Superior temporal gyrus (tissue), 1 donor: ENCODE results near the gene SDCBP2.
A peak's percentile ranks its signal among the peaks of the same experiment; 100 is the strongest.

ENCODE experiments used
- DNase-seq: peaks from one replicate; pipeline ENCODE4 v3.0.0-alpha.2; 2016; ENCODE audit errors: extremely low spot score

SDCBP2 gene

GRCh38 chr20:1297486-1297885 is 31.5 kb downstream of the SDCBP2 start:
- DNase-seq: no peak

GRCh38 chr20:1296922-1297321 is 32.0 kb downstream of the SDCBP2 start:
- DNase-seq: no peak

GRCh38 chr20:1296117-1296610 is 32.8 kb downstream of the SDCBP2 start:
- no peak for DNase-seq

- DNase-seq: no peak
Observed at GRCh38 chr20:1295276-1295930, 33.5 kb downstream of the SDCBP2 start.

GRCh38 chr20:1294497-1294896 is 34.4 kb downstream of the SDCBP2 start:
- DNase-seq: no peak

GRCh38 chr20:1293641-1294379 is 35.1 kb downstream of the SDCBP2 start:
- DNase-seq: no peak

- DNase-seq: no peak
Observed at GRCh38 chr20:1292620-1293019, 36.3 kb downstream of the SDCBP2 start.

- peak; percentile 73 for DNase-seq
Observed at GRCh38 chr20:1291191-1291741, 37.7 kb downstream of the SDCBP2 start.

GRCh38 chr20:1287787-1288569 is 41.0 kb downstream of the SDCBP2 start:
- DNase-seq: peak; percentile 5

GRCh38 chr20:1287306-1287705 is 41.6 kb downstream of the SDCBP2 start:
- peak; percentile 9 for DNase-seq

GRCh38 chr20:1286267-1287024 is 42.5 kb downstream of the SDCBP2 start:
- no peak for DNase-seq

- DNase-seq: peak; percentile 6
Observed at GRCh38 chr20:1283522-1284510, 45.1 kb downstream of the SDCBP2 start.

GRCh38 chr20:1282966-1283365 is 46.0 kb downstream of the SDCBP2 start:
- no peak for DNase-seq

GRCh38 chr20:1281279-1282057 is 47.5 kb downstream of the SDCBP2 start:
- DNase-seq: no peak

GRCh38 chr20:1280195-1281102 is 48.5 kb downstream of the SDCBP2 start:
- DNase-seq: no peak

GRCh38 chr20:1278993-1279392 is 49.9 kb downstream of the SDCBP2 start:
- DNase-seq: no peak

- DNase-seq: no peak
Observed at GRCh38 chr20:1277529-1278322, 51.2 kb downstream of the SDCBP2 start.
